IPS-18c (cell line): Measurements from ENCODE around the gene GBP2.
"Not testable (repeated sequence)": the region's sequence is repeated elsewhere in the genome, so short reads cannot be mapped to it uniquely, and the experiment has no call there.

Experiments used
- H3K4me3 ChIP-seq: 2 replicates; pipeline ENCODE4 v1.7.0; 2013; ENCODE audit warnings: low read depth, mild to moderate bottlenecking, low read length, moderate library complexity; ENCODE audit not compliant: insufficient read depth
- H3K9me3 ChIP-seq: one replicate; pipeline ENCODE4 v1.6.1; 2013; ENCODE audit warnings: mild to moderate bottlenecking, low read length, moderate library complexity; ENCODE audit not compliant: control insufficient read depth, insufficient read depth

The GBP2 gene

GRCh38 chr1:89087241-89087640, 38.7 kb downstream of the GBP2 start:
- Histone ChIP-seq H3K4me3 (no peak overlapping the region), H3K9me3 (no peaks in the 10 kb centered on the region)

GRCh38 chr1:89085781-89086180, 40.1 kb downstream of the GBP2 start:
- H3K9me3 ChIP-seq, result no peaks in the 10 kb centered on the region
- no peak overlapping the region for H3K4me3 ChIP-seq

DNA sequence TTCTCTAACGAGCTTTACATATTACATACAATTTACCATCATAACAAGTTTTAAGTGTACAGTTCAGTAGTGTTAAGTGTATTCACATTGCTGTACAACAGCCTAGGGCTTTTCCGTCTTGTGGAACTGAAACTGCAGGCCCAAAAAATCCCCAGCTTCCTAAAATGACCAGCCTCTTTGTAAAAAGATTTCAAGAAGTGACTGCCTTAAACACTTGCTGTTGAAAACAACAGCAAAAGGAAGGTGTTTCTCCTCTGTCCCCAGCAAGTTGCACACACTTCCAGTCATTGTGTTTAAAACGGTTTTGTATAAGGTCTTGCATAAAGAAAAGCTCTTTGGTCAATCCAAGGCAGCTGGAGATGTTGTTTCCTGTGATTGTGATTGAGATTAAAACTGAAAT, 44.9 kb downstream of the GBP2 start:
- H3K9me3 ChIP-seq, result peaks cover 5% of the 10 kb centered on the region
- no peak overlapping the region for H3K4me3 ChIP-seq

DNA sequence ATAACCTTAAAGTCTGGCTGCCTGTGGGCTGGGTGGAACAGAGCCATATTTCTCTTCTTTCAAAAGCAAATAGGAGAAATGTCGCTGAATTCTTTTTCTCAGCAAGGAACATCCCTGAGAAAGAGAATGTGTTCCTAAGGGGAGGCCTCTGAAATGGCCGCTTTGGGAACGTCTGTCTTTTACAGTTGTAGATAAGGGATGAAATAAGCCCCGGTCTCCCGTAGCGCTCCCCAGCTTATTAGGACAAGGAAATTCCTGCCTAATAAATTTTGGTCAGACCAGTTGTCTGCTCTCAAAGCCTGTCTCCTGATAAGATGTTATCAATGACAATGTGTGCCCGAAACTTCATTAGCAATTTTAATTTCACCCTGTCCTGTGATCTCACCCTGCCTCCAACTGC, 45.8 kb downstream of the GBP2 start:
- H3K9me3 ChIP-seq, H3K4me3 ChIP-seq: not testable (repeated sequence)

DNA sequence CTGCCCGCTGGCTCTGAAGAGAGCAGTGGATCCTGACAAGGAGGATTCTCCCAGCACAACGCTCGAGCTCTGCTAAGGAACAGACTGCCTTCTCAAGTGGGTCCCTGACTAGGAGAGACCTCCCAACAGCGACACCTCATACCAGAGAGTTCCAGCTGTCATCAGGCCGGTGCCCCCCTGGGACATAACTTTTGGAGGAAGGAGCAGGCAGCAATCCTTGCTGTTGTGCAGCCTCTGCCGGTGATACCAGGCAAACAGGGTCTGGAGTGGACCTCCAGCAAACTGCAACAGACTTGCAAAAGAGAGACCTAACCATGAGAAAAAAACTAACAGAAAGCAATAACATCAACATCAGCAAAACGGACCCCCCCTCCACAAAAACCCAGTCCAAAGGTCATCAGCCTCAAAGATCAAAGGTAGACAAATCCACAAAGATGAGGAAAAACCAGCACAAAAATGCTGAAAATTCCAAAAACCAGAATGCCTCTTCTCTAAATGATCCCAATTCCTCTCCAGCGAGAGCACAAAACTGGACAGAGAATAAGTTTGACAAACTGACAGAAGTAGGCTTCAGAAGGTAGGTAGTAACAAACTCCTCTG, 53.3 kb downstream of the GBP2 start:
- H3K9me3 ChIP-seq, result not testable (repeated sequence)

DNA sequence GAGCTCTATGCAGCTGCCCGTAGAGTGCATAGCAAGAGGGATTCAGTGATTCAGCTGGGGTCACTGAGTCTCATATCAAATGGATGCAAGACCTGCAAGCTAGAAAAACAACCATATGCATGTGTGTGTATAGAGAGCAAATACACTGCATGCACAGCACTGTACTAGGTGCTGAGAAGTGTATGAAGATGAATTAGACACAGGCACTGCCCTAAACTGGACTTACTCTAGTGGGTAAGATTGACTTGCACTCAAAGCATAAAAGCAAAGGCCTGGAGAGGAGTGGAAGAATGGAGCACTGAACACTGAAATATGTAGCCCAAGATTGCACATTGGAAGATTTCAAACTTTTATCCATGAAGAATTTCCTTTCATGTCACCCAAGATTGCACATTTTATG, 55.4 kb downstream of the GBP2 start:
- Histone ChIP-seq H3K9me3 (no peaks in the 10 kb centered on the region), H3K4me3 (no peak overlapping the region)

More for the DNA sequence above, 53.3 kb downstream of the GBP2 start:
- H3K4me3 ChIP-seq, result not testable (repeated sequence)

DNA sequence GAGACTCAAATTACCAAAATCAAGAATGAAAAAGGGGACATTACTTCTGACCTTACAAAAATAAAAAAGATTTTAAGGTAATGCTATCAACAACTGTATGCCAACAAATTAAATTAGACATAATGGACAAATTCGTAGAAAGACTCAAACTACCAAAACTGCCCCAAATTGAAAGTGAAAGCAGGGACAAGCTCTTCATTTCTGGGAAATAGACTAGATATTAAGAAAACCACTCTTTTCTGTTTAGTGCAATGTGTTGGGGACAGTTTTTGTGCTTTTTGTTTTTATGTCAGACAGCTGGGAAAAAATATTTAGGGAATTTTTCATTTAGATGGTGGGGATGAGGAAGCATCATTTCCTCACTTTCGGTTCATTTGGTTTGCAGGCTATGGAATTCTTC, 56.0 kb downstream of the GBP2 start:
- no peaks in the 10 kb centered on the region for H3K9me3 ChIP-seq
- H3K4me3 ChIP-seq, result no peak overlapping the region

DNA sequence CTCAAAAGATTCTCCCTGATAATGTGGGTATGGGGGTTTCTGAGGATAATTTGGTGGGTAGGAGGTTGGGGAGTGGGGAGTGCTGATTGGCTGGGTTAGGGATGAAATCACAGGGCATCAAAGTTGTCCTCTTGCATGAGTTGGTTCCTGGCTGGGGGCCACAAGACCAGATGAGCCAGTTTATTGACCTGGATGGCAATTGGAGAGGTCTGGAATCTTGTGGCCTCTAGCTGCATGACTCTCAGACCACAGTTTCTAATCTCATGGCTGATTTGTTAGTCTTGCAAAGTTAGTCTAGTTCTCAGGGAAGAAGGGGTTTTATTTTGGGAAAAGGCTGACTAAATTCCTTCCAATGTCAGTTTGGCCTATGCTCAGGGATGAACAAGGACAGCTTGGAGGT, 57.6 kb downstream of the GBP2 start:
- Histone ChIP-seq H3K4me3 (no peak overlapping the region), H3K9me3 (no peaks in the 10 kb centered on the region)

GRCh38 chr1:89065079-89065868, 60.6 kb downstream of the GBP2 start, which contains the start of gene GBP1:
GBP1 (minus strand) TSS chr1:89065208; CDS start chr1:89063234, 1,974 bp downstream.
- Histone ChIP-seq H3K9me3 (no peaks in the 10 kb centered on the region), H3K4me3 (no peak within 1 kb of the TSS)

DNA sequence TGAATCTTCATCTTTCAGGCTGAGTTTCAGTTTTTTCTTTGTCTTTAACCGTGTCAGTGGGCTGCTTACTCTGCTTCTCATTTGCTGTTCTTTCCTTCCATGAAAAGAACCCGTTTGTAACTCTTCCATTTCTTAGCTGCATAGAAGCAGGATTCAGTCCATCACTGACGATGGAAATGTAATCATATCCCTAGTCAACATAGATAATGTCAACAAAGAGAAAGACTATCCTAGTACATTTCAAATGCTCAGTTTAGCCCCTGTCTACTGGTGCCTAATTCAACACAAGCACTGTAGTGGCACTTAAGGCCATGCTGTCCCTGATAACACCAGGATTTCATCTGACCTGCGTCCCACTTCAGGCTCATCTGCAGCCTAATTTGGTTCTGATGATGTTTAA, 61.3 kb downstream of the GBP2 start:
- Histone ChIP-seq H3K9me3 (no peaks in the 10 kb centered on the region), H3K4me3 (no peak overlapping the region)

DNA sequence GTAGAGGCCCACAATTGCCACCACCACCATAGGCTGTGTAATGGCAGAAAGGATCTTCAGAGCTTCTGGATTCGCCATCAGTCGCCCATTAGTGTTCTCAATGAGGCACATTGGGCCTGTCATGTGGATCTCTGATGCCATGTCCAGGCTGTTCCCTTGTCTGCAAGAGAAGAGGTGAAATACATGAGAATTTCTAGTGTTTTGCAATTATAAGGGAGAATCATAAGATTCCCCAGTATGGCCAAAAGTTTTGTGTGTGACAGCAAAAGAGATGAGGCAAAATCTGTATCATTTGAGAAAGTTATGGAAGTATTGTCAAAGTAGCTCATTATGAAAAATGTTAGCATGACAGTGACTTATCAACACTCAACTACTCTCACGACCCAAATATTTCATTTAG, 62.8 kb downstream of the GBP2 start:
- no peaks in the 10 kb centered on the region for H3K9me3 ChIP-seq
- H3K4me3 ChIP-seq, result no peak overlapping the region

DNA sequence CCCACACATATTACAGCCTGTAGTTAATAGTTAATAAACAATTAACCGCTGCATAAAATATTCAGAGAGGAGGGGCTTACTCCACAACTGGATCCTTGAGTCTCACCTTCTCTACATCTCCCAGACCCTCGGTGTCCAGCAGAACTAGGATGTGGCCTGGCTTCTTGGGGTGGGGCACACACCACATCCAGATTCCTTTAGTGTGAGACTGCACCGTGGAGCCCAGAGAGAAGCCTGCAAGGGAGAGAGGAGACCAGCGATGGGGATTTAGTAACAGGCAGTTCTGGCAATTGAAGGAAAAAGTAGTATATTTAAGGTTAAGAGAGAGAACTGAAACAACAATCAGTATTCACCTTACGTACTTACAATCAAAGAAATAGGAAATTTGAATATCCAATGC, 65.8 kb downstream of the GBP2 start:
- Histone ChIP-seq H3K9me3 (no peaks in the 10 kb centered on the region), H3K4me3 (no peak overlapping the region)
